ENCODE data around the gene XPO5.

DNA sequence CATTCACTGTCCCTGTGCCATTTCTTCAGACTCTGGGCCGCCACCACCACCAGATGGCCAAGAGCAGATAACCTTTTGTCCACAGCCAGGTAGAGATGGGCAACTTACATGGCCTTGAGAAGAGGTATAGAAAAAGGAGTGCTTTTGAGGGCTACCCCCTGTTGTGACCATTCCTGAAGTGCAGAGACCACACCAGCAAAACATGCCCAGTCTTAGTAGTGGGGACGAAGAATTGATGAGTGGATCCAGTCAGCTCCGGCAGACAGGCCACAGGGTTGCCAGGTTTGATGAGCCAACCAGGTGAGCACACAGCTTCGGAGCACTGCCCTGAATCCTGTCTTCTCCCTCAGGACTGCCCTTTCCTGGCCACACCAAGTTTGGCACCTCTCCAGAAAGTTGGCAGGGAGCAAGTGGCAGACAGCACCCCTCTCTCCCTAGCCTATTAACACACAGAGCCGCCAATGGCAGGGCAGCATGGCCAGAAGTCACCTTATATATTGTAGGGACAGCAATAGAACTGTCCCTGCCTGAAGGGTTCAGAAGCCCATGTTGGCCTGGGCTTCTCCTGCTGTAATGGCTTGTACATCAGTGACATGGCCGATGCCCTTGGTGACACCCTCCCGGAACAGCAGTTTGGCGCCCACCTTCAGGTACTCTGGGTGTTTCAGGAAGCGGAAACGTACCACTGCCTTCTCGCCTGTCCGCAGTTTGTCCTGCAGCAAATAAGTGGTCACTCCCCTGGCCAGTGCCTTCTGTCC, 45.4 kb upstream of the XPO5 start:
- TF ChIP-seq CTCF (optimal IDR thresholded peaks at IDR 0.05 in 1 of 3, IDR thresholded peaks at IDR 0.05 in 1 of 3, conservative IDR thresholded peaks at IDR 0.05 in 1 of 3; ENCODE audit: extremely low read depth in 1 of 3, insufficient read depth in 2 of 3, low read length in 3 of 3): no peak
- TF ChIP-seq EZH2 (IDR thresholded peaks at IDR 0.05; ENCODE audit: low read length): no peak
